K562 (cell line): ENCODE measurements around the gene RPL21. TPM values are rescaled to one million over a fixed set of nuclear protein-coding genes. Genes with fewer than 3 reads are reported as not detected.

ENCODE experiments used
- CHD1 ChIP-seq: fragments of 200-600 bp; sonication (generic); IDR thresholded peaks from one replicate; pipeline ENCODE4 v1.6.1; 2012; ENCODE audit warnings: mild to moderate bottlenecking, moderate library complexity, low read length, inconsistent platforms
- CREB3L1 ChIP-seq: fragments of 450-650 bp; IDR thresholded peaks from 2 replicates; pipeline ENCODE4 v1.6.1; 2014; ENCODE audit warnings: low read depth, mild to moderate bottlenecking, moderate library complexity, borderline replicate concordance
- E2F3 ChIP-seq: fragments of 250-450 bp; sonication (Bioruptor Pico); IDR thresholded peaks from 2 replicates; pipeline ENCODE4 v1.4.0; 2020; ENCODE audit warnings: mild to moderate bottlenecking
- FOXK2 ChIP-seq, 2 experiments: fragments of 450-650 bp; IDR thresholded peaks in 1 of 2; conservative IDR thresholded peaks in 1 of 2; 2 replicates each; pipeline ENCODE4 v1.6.1; 2016; ENCODE audit warnings: low read depth in 2 of 2, mild to moderate bottlenecking in 1 of 2
- KDM4B ChIP-seq, 2 experiments: fragments of 450-650 bp in 1 of 2; sonication (generic) in 1 of 2; IDR thresholded peaks; 2 replicates each; pipeline ENCODE4 v1.6.1; 2016 to 2017; ENCODE audit warnings: borderline replicate concordance in 2 of 2, antibody characterized with exemption in 1 of 2, low read depth in 1 of 2, mild to moderate bottlenecking in 1 of 2
- MAZ ChIP-seq, 2 experiments: fragments of 450-650 bp in 1 of 2; sonication (generic) in 1 of 2; formaldehyde crosslinking; IDR thresholded peaks in 1 of 2; conservative IDR thresholded peaks in 1 of 2; 2 replicates each; pipeline versions ENCODE4 v1.4.0 to v1.5.0; 2020; ENCODE audit warnings: mild to moderate bottlenecking in 1 of 2, missing genetic modification reagents in 1 of 2
- MYC ChIP-seq, 2 experiments: fragments of 250-450 bp in 1 of 2; sonication (Bioruptor Pico) in 1 of 2; IDR thresholded peaks; 2 replicates each; pipeline versions ENCODE4 v1.5.1 to v1.6.1; 2012 to 2021; ENCODE audit warnings: low read depth in 2 of 2, borderline replicate concordance in 1 of 2, improper control_type of control experiment in 1 of 2, low read length in 1 of 2, mild to moderate bottlenecking in 1 of 2, moderate library complexity in 1 of 2
- NFE2 ChIP-seq: IDR thresholded peaks from 2 replicates; pipeline ENCODE4 v1.6.1; 2014; ENCODE audit warnings: antibody characterized with exemption, low read depth
- RBM34 ChIP-seq: fragments of 200-400 bp; formaldehyde crosslinking; IDR thresholded peaks from 2 replicates; pipeline ENCODE4 v1.6.1; 2018; ENCODE audit warnings: low read length, borderline replicate concordance; ENCODE audit not compliant: insufficient read depth
- SIN3B ChIP-seq: fragments of 450-650 bp; IDR thresholded peaks from 2 replicates; pipeline ENCODE4 v1.6.1; 2017; ENCODE audit warnings: low read depth, mild to moderate bottlenecking, moderate library complexity
- SMAD4 ChIP-seq: fragments of 250-450 bp; sonication (Bioruptor Pico); conservative IDR thresholded peaks from 2 replicates; pipeline ENCODE4 v1.8.0; 2021; ENCODE audit warnings: inconsistent platforms, mild to moderate bottlenecking, moderate library complexity
- polyA plus RNA-seq, 8 experiments: library from polyadenylated mRNA; depleted of rRNA in 4 of 8; stranded (reverse) in 5 of 8; unstranded in 3 of 8; fragments of >200 nt; fragmentation: Nextera tagmentation in 2 of 8; fragmentation: Illumina TruSeq in 1 of 8; extraction: Ambion mirVana in 2 of 8; extraction: Trizol in 1 of 8; gene quantifications; 2 replicates each; pipeline versions ENCODE4 v1.2.1 to v1.2.3, GENCODE V29; 2011 to 2014; ENCODE audit warnings: inconsistent platforms in 1 of 8, missing spikeins in 1 of 8
- total RNA-seq, 7 experiments: library from RNA; depleted of rRNA in 6 of 7; stranded (reverse); fragments of >200 nt in 6 of 7; fragmentation: Illumina TruSeq in 2 of 7; extraction: Trizol in 2 of 7; gene quantifications; 2 replicates each; pipeline versions ENCODE4 v1.2.1 to v1.2.3, GENCODE V29; 2011 to 2021; ENCODE audit warnings: low replicate concordance in 1 of 7
- TF ChIP-seq, protein P1 (sequence below): fragments of 200-800 bp; sonication (Bioruptor generic); IDR thresholded peaks from 2 replicates; pipeline ENCODE4 v1.6.1; 2016; ENCODE audit warnings: missing genetic modification characterization, missing compliant biosample characterization
- TF ChIP-seq, protein P2 (sequence below): fragments of 450-650 bp; IDR thresholded peaks from 2 replicates; pipeline ENCODE4 v1.6.1; 2016; ENCODE audit warnings: missing biosample characterization, missing genetic modification characterization
- TF ChIP-seq, protein P3 (sequence below): sonication (generic); formaldehyde crosslinking; IDR thresholded peaks from 2 replicates; pipeline ENCODE4 v1.8.0; 2022; ENCODE audit warnings: mild to moderate bottlenecking, missing genetic modification reagents

The RPL21 gene
- total and polyA plus RNA-seq, 9 of the 15 experiments (the other 6 are each of a cell fraction or from before 2014, with no cell fraction given) = 622 to 4,203 (median 1,676) TPM

DNA sequence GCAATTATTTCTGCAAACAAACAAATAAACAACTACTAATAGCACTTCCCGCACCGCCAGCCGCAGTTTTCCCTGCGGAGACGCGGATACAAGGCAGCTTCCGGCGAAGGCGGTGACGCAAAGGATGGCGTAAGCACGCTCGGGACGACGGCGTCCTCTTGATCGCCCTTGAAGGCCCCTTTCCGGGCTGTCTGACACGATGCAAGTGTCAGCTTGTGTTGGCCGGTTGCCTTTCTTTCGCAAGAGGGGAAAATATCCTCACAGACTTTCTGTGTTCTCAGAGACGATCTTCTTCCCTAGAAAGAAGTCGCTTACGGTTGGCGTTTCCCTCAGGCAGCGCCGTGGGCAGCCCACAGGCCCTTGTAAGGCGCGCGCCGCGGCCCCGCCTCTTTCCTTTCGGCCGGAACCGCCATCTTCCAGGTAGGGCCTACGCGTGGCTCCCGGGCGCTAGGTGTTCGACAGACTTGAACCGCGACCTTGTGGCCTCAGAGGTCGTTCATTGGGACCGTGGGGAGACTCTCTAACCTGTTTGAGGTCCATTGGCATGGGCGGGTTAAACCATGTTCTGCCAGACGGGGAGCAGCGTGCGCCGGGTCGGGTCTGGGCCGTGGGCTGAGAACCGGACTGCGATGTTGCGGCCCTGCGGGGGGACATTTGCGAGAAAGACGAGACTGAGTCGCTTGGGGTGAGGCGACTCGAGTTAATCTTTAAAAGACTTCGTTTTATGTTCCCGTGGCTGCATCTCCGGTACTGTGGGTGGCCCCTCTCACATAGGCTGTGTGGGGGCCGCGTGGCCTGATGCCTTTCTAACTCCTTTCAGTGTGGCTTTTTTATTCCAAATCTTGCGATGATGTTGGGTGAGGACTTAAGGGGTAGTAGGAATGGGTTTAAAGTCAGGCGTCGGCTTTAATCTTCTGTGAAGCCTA is at the start of gene RPL21 (continued):
- TF ChIP-seq, protein P1, sequence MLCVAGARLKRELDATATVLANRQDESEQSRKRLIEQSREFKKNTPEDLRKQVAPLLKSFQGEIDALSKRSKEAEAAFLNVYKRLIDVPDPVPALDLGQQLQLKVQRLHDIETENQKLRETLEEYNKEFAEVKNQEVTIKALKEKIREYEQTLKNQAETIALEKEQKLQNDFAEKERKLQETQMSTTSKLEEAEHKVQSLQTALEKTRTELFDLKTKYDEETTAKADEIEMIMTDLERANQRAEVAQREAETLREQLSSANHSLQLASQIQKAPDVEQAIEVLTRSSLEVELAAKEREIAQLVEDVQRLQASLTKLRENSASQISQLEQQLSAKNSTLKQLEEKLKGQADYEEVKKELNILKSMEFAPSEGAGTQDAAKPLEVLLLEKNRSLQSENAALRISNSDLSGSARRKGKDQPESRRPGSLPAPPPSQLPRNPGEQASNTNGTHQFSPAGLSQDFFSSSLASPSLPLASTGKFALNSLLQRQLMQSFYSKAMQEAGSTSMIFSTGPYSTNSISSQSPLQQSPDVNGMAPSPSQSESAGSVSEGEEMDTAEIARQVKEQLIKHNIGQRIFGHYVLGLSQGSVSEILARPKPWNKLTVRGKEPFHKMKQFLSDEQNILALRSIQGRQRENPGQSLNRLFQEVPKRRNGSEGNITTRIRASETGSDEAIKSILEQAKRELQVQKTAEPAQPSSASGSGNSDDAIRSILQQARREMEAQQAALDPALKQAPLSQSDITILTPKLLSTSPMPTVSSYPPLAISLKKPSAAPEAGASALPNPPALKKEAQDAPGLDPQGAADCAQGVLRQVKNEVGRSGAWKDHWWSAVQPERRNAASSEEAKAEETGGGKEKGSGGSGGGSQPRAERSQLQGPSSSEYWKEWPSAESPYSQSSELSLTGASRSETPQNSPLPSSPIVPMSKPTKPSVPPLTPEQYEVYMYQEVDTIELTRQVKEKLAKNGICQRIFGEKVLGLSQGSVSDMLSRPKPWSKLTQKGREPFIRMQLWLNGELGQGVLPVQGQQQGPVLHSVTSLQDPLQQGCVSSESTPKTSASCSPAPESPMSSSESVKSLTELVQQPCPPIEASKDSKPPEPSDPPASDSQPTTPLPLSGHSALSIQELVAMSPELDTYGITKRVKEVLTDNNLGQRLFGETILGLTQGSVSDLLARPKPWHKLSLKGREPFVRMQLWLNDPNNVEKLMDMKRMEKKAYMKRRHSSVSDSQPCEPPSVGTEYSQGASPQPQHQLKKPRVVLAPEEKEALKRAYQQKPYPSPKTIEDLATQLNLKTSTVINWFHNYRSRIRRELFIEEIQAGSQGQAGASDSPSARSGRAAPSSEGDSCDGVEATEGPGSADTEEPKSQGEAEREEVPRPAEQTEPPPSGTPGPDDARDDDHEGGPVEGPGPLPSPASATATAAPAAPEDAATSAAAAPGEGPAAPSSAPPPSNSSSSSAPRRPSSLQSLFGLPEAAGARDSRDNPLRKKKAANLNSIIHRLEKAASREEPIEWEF (CRISPR knock-in tag) = no peak
- TF ChIP-seq MYC (IDR thresholded peaks at IDR 0.05; ENCODE audit: low read depth, low read length) (peak; percentile 95), MYC (CRISPR knock-in tag; IDR thresholded peaks at IDR 0.05; ENCODE audit: borderline replicate concordance, low read depth) (peak; percentile 90), MAZ (CRISPR knock-in tag; conservative IDR thresholded peaks at IDR 0.05 in 1 of 2, IDR thresholded peaks at IDR 0.05 in 1 of 2) (peak; percentile 65 to 67; a peak in 3 of 4 replicates), KDM4B (IDR thresholded peaks at IDR 0.05; ENCODE audit: borderline replicate concordance in 2 of 2, low read depth in 1 of 2) (no peak; a peak in 1 of 4 replicates), NFE2 (peak; percentile 94), E2F3 (CRISPR knock-in tag) (0 out of 2 replicates have a peak, but pooled peaks have one; percentile 13), RBM34 (no peak), SIN3B (0 out of 2 replicates have a peak, but pooled peaks have one; percentile 35), FOXK2 (conservative IDR thresholded peaks at IDR 0.05 in 1 of 2, IDR thresholded peaks at IDR 0.05 in 1 of 2; ENCODE audit: low read depth in 2 of 2) (peak; percentile 64 to 79), SMAD4 (0 out of 2 replicates have a peak, but pooled peaks have one; percentile 24), CREB3L1 (peak; percentile 77; the same call in 1 of the 2 replicates), CHD1 (peak; percentile 70)
- TF ChIP-seq, protein P2, sequence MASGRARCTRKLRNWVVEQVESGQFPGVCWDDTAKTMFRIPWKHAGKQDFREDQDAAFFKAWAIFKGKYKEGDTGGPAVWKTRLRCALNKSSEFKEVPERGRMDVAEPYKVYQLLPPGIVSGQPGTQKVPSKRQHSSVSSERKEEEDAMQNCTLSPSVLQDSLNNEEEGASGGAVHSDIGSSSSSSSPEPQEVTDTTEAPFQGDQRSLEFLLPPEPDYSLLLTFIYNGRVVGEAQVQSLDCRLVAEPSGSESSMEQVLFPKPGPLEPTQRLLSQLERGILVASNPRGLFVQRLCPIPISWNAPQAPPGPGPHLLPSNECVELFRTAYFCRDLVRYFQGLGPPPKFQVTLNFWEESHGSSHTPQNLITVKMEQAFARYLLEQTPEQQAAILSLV (tag) = no peak
- TF ChIP-seq, protein P3, sequence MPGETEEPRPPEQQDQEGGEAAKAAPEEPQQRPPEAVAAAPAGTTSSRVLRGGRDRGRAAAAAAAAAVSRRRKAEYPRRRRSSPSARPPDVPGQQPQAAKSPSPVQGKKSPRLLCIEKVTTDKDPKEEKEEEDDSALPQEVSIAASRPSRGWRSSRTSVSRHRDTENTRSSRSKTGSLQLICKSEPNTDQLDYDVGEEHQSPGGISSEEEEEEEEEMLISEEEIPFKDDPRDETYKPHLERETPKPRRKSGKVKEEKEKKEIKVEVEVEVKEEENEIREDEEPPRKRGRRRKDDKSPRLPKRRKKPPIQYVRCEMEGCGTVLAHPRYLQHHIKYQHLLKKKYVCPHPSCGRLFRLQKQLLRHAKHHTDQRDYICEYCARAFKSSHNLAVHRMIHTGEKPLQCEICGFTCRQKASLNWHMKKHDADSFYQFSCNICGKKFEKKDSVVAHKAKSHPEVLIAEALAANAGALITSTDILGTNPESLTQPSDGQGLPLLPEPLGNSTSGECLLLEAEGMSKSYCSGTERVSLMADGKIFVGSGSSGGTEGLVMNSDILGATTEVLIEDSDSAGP (CRISPR knock-in tag) = 0 out of 2 replicates have a peak, but pooled peaks have one; percentile 36
